Non-pigmented ciliary epithelial cell (primary cell): ENCODE measurements around the gene AREL1.
A peak's percentile ranks its signal among the peaks of the same experiment; 100 is the strongest.

Source experiments
- DNase-seq: peaks from one replicate; pipeline ENCODE4 v3.0.0-alpha.2; 2010; ENCODE audit warnings: low read depth

AREL1 gene

GRCh38 chr14:74698465-74698864, 14.4 kb downstream of the AREL1 start:
- no peak for DNase-seq

- DNase-seq = no peak
Observed at GRCh38 chr14:74697976-74698375, 14.9 kb downstream of the AREL1 start.

- DNase-seq = peak; percentile 77
Observed at GRCh38 chr14:74697543-74697942, 15.3 kb downstream of the AREL1 start.

GRCh38 chr14:74697011-74697410, 15.9 kb downstream of the AREL1 start:
- DNase-seq = no peak

- DNase-seq = no peak
Observed at GRCh38 chr14:74695406-74695805, 17.5 kb downstream of the AREL1 start.

GRCh38 chr14:74693191-74693590, 19.7 kb downstream of the AREL1 start:
- no peak for DNase-seq

GRCh38 chr14:74691456-74691855, 21.4 kb downstream of the AREL1 start:
- DNase-seq = no peak

GRCh38 chr14:74685921-74686678, 26.8 kb downstream of the AREL1 start:
- DNase-seq = no peak

GRCh38 chr14:74685056-74685455, 27.8 kb downstream of the AREL1 start:
- DNase-seq = no peak

GRCh38 chr14:74684434-74684833, 28.4 kb downstream of the AREL1 start:
- DNase-seq = no peak

- DNase-seq = no peak
Observed at GRCh38 chr14:74683406-74683805, 29.5 kb downstream of the AREL1 start.

GRCh38 chr14:74682169-74682952, 30.5 kb downstream of the AREL1 start:
- DNase-seq = no peak

- no peak for DNase-seq
Observed at GRCh38 chr14:74675219-74675618, 37.7 kb downstream of the AREL1 start.

- DNase-seq = no peak
Observed at GRCh38 chr14:74673768-74674167, 39.1 kb downstream of the AREL1 start.

- DNase-seq = peak; percentile 53
Observed at GRCh38 chr14:74671789-74672188, 41.1 kb downstream of the AREL1 start.

GRCh38 chr14:74670726-74671411, 42.0 kb downstream of the AREL1 start:
- DNase-seq = peak; percentile 43

- no peak for DNase-seq
Observed at GRCh38 chr14:74669846-74670245, 43.0 kb downstream of the AREL1 start.

- DNase-seq = no peak
Observed at GRCh38 chr14:74669256-74669655, 43.6 kb downstream of the AREL1 start.

GRCh38 chr14:74667758-74668157, 45.1 kb downstream of the AREL1 start:
- peak; percentile 72 for DNase-seq

GRCh38 chr14:74664717-74665116, 48.2 kb downstream of the AREL1 start:
- DNase-seq = no peak

GRCh38 chr14:74663884-74664283, 49.0 kb downstream of the AREL1 start:
- DNase-seq = no peak

- no peak for DNase-seq
Observed at GRCh38 chr14:74661726-74662450, 51.0 kb downstream of the AREL1 start.
